H1 (cell line): Measurements from ENCODE around the gene CPSF4. TPM values are rescaled to one million over a fixed set of nuclear protein-coding genes. Genes with fewer than 3 reads are reported as not detected.

Experiments
- CREB1 ChIP-seq: IDR thresholded peaks from 2 replicates; pipeline ENCODE4 v1.6.1; 2012; ENCODE audit warnings: inconsistent platforms
- FOSL1 ChIP-seq: IDR thresholded peaks from 2 replicates; pipeline ENCODE4 v1.6.1; 2011; ENCODE audit warnings: mild to moderate bottlenecking, low read depth, low read length, moderate library complexity; ENCODE audit not compliant: insufficient read depth
- HDAC6 ChIP-seq: IDR thresholded peaks from one replicate; pipeline ENCODE4 v1.7.1; 2012; ENCODE audit warnings: low read depth, mild to moderate bottlenecking, inconsistent platforms, low read length, moderate library complexity
- SIN3A ChIP-seq, 2 experiments: IDR thresholded peaks in 1 of 2; conservative IDR thresholded peaks in 1 of 2; 2 replicates each; pipeline ENCODE4 v1.6.1; 2011 to 2012; ENCODE audit warnings: low read length in 2 of 2, improper control_type of control experiment in 1 of 2, low read depth in 1 of 2, mild to moderate bottlenecking in 1 of 2
- polyA plus RNA-seq, 7 experiments: library from polyadenylated mRNA; depleted of rRNA in 3 of 7; stranded (reverse) in 5 of 7; unstranded in 2 of 7; fragments of >200 nt in 5 of 7; fragments of 200-250 nt in 2 of 7; gene quantifications; 1 replicate in 5 of 7; 2 replicates in 1 of 7; 4 replicates in 1 of 7; pipeline versions ENCODE4 v1.2.1 to v1.2.3, GENCODE V29; 2011 to 2013; ENCODE audit warnings: missing spikeins in 2 of 7, mixed read lengths in 2 of 7
- total RNA-seq: library from RNA; stranded (reverse); fragmentation: NEBNext Ultra II Directional; extraction: Animal tissue kit (Norgen Biotek cat#: 25700); gene quantifications from 2 replicates; pipeline ENCODE4 v1.2.1, GENCODE V29; 2021
- TF ChIP-seq, protein P1 (sequence below): IDR thresholded peaks from 2 replicates; pipeline ENCODE4 v1.6.1; 2011; ENCODE audit warnings: low read depth, mild to moderate bottlenecking, low read length; ENCODE audit not compliant: insufficient read depth
- TF ChIP-seq, protein P2 (sequence below): IDR thresholded peaks from 2 replicates; pipeline ENCODE4 v1.6.1; 2012; ENCODE audit warnings: low read length, inconsistent platforms

CPSF4 gene
- total and polyA plus RNA-seq, 2 of the 8 experiments (the other 6 are each of a cell fraction or from before 2014, with no cell fraction given), result 77.5 to 103 TPM

DNA sequence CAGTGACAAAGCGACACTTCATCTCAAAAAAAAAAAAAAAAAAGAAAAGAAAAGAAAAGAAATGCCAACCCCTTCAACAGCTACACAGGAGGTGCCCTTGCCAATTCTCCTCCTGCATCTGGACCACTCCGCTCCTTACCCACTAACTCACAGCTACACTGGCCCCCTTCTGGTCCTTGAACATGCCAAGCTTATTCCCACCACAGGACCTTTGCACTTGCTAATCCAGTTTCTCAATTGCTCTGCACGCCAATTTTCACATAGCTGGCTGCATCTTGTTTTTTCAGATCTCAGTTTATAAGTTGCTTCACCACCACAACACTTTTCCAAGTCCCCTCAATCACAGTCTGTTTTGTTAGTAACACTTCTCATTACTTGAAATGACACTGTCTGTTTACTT, 35.9 kb upstream of the CPSF4 start (continued):
- TF ChIP-seq, protein P1, sequence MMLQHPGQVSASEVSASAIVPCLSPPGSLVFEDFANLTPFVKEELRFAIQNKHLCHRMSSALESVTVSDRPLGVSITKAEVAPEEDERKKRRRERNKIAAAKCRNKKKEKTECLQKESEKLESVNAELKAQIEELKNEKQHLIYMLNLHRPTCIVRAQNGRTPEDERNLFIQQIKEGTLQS, result no peak
- TF ChIP-seq FOSL1 (no peak), CREB1 (no peak), HDAC6 (no peak), SIN3A (conservative IDR thresholded peaks at IDR 0.05 in 1 of 2, IDR thresholded peaks at IDR 0.05 in 1 of 2; ENCODE audit: low read depth in 1 of 2, low read length in 2 of 2) (no peak)
- TF ChIP-seq, protein P2, sequence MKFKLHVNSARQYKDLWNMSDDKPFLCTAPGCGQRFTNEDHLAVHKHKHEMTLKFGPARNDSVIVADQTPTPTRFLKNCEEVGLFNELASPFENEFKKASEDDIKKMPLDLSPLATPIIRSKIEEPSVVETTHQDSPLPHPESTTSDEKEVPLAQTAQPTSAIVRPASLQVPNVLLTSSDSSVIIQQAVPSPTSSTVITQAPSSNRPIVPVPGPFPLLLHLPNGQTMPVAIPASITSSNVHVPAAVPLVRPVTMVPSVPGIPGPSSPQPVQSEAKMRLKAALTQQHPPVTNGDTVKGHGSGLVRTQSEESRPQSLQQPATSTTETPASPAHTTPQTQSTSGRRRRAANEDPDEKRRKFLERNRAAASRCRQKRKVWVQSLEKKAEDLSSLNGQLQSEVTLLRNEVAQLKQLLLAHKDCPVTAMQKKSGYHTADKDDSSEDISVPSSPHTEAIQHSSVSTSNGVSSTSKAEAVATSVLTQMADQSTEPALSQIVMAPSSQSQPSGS, result no peak
- TF ChIP-seq, all 59 proteins: peak for 0
